Loucy (cell line): ENCODE results near the gene SLC4A11.

Experiments used
- EZH2phosphoT487 ChIP-seq: fragments of 200-600 bp; IDR thresholded peaks from 2 replicates; pipeline ENCODE4 v1.6.1; 2018; ENCODE audit warnings: antibody characterized with exemption, mild to moderate bottlenecking, moderate library complexity, borderline replicate concordance
- TF ChIP-seq, protein P1 (sequence below): fragments of 200-600 bp; sonication (generic); conservative IDR thresholded peaks from 2 replicates; pipeline ENCODE4 v1.5.1; 2014; ENCODE audit warnings: mild to moderate bottlenecking, antibody characterized with exemption, low read length

DNA sequence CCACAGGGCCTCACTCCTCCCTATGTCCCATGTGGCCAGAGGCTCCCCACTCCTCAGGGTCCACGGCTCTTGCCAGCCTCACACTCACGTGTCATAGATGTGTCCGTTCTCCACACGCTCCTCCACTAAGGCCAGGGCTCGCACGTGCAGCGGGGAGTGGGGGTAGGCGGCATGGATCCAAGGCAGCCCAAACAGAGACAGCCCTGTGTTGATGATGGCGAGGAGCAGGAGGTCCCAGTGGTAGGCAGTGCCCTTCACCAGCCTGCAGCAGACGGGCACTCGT is 10.3 kb downstream of the SLC4A11 start:
- TF ChIP-seq, protein P1, sequence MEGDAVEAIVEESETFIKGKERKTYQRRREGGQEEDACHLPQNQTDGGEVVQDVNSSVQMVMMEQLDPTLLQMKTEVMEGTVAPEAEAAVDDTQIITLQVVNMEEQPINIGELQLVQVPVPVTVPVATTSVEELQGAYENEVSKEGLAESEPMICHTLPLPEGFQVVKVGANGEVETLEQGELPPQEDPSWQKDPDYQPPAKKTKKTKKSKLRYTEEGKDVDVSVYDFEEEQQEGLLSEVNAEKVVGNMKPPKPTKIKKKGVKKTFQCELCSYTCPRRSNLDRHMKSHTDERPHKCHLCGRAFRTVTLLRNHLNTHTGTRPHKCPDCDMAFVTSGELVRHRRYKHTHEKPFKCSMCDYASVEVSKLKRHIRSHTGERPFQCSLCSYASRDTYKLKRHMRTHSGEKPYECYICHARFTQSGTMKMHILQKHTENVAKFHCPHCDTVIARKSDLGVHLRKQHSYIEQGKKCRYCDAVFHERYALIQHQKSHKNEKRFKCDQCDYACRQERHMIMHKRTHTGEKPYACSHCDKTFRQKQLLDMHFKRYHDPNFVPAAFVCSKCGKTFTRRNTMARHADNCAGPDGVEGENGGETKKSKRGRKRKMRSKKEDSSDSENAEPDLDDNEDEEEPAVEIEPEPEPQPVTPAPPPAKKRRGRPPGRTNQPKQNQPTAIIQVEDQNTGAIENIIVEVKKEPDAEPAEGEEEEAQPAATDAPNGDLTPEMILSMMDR = no peak
- TF ChIP-seq EZH2phosphoT487 = no peak
